ENCODE measurements around the gene RAMAC.
"Not testable (repeated sequence)": the region's sequence is repeated elsewhere in the genome, so short reads cannot be mapped to it uniquely, and the experiment has no call there.

Gene RAMAC

DNA sequence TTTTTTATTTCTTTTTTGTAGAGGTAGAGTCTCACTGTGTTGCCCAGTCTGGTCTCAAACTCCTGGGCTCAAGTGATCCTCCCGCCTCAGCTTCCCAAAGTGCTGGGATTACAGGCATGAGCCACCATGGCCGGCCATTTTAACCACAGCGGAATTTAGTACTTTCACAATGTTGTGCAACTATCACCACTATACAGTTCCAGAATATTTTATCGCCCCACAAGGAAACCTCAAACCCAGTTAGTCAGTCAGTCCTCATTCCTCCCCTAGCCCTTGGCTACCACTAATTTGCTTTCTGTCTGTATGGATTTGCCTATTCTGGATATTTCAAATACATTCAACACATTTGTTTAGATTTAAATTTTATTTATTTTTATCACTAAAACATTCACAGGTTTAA lies 17.9 kb upstream of the RAMAC start:
- no peak for DNase-seq (ENCODE audit: low spot score)

DNA sequence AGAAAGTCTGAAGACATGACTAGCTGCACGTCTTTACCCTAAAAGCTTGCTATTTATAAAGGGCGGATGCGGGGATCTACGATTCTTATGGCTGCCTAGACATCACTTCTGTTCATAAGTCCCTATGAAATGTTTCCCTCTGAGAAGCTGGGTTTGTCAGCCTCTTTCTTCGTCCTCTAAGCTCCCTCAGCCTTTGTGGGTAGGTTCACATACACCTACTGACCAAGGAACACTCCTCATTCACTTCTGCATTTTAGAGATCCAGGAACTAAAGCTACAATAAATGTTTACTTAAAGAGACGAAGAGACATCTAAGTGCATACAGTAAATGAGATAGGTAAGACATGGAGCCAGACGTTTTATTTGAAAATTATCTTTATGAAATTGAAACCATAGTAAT lies 16.7 kb upstream of the RAMAC start:
- DNase-seq (ENCODE audit: low spot score) = no peak

DNA sequence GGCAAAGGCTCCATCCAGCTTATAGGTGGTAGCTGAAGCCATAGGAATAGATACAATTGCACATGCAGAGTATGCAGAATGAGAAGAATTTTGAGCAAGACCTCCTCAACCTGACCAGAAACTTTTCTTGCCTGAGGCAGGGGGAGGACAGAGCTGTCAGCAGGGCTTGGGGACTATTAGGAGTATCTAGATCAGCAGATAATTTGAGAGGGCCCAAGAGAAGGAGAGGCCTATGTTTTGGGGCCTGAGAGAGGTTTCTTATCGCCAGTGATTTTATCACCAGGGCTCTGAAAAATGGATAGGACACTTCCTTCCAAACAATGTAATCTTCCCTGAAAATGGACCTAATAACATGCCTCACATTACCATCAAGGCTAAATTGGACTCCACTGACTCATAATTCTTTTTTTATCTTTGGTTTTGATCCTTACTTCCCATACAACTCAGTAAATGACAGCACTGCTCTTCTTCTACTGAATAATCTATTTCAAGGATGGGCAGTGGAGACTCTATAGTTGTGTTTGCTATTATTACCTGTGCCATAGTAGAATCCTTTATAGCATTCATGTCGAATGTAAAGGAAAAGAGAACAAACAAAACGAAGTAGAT lies 15.8 kb upstream of the RAMAC start:
- no peak for DNase-seq (ENCODE audit: low spot score)

DNA sequence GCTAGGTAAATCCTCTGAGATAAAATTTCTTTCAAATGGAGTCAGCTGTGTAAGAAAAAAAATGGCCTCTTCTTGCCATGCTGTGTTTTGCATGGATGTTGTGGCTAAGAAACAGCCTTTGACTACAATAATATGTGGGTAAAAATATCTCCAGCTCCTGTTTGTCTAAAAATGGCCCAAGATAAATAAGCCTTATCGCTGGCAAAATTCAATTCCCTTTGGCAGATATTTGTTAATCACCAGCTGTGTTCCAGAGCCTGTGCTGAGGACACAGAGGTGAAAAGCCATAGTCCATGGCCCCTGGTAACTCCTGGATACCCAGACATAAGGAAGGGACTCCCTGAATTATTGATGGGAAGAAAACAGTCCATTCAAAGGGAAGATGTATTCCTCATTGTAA lies 15.3 kb upstream of the RAMAC start:
- no peak for DNase-seq (ENCODE audit: low spot score)

DNA sequence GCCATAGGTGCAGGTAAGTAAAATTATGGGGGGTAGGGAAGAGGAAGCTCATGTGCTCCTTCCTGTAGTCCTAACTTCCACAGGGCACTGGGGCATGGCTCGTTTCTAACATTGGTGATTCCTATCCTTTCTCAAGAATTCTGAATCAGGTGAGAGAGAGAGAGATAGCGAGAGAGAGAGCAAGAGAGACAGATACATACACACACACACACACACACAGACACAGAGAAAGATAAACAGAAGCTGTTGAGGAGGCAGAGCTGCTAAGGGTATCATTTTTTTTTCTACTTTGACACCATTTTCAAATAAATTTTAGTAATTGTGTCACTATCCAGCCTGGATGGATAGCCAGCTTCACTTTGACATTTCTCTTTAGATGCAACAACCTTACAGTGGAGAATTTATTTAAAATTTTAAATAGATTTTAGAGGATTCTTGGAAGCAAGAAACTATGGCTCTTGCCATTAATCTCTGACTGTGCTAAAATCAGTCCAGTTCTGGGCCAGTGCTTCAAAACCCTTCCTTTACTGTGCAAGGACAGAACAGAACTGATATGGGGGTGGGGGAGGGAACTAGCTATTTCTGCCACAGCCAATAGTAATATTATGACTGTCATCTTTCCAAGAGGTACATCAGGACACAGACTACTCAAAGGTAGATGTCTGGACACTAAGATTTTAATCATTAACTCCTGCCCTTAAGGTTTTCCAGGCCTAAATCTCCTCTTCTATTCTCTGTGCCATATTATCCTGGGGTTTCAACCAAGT lies 14.6 kb upstream of the RAMAC start:
- DNase-seq (ENCODE audit: low spot score) = no peak

DNA sequence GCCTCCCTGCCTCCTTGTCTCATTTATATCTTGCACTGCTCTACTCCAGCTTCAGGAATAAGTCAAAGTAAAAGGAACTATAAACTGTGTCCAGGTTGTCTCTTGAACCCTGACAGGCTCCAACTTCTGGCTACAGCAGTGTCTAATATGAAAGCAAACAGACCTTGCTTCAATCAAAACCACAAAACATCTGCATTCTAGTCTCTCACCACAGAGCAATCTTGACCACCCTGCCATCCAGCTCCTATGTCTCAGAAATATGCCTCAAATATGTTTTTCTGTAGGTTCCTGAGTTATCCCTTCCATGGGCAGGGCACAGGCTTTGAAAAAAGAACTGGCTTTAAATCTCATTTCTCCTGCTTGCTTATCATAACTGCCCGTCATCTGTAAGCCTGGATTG lies 13.0 kb upstream of the RAMAC start:
- no peak for DNase-seq (ENCODE audit: low spot score)

DNA sequence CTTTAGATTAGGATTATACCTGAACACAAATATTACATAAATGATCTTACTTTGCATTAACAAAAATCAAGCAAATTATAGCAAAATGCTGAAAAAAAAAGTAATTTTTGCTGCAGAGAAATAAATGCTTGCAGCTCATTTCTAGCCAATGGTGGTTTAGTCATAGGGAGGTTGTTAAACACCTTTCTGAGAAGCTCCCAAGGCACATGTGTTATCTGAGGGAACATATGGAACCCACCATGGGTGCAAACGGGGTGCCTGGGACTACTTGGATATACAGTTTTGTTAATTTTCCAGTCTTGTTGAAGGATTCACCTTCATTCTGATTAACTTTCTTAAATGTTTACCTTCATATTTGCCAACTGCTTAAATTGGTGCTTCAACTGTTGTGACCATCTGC lies 8.9 kb upstream of the RAMAC start:
- no peak for DNase-seq (ENCODE audit: low spot score)

DNA sequence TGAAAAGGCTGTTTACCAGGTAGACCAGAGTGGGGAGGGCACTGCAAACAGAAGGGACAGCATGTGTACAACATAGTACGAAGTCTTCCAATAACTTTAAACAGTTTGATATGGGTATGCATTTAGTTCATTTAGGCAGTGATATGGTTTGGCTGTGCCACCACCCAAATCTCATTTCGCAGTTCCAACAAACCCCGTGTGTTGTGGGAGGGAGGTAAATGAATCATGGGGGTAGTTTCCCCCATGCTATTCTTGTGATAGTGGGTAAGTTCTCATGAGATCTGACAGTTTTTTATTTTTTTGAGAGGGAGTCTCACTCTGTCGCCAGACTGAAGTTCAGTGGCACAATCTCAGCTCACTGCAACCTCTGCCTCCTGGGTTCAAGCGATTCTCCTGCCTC lies 7.6 kb upstream of the RAMAC start:
- no peak for DNase-seq (ENCODE audit: low spot score)

DNA sequence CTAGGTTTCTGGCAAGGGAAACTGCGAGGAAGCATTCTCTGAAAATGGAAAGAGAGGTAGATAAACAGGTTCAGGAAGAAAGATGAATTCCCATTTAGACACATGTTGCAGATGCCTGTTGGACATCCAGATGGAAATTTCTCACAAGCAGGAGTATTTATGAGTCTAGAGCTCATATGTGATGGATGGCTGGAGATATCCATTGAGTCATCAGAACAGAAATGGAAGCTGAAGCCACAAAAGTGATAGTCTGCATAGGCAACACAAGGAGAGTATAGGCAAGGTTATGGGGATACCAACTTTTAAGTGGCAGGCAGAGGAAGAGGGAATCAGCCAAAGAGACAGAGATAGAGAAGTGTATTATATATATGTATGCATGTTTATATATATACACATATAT lies 6.3 kb upstream of the RAMAC start:
- no peak for DNase-seq (ENCODE audit: low spot score)

DNA sequence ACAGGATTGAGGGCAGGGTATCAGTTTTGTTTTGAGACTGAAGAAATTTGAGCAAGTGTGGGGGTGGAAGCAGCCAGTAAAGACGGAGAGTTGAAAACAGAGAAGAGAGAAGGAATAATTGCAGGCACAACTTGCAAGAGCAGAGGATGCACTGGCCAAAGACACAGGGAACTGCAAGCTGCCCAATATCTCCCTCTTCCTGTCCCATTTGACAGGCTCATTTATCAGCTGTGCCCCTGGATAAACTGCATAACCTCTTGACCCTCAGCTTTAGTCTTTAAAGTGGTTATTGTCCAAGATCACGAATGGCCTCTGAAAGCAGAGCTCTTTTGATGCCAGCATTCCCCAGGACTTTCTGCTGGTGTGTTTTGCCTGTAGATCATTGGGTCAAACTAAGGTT lies 5.0 kb upstream of the RAMAC start:
- DNase-seq (ENCODE audit: low spot score) = no peak

DNA sequence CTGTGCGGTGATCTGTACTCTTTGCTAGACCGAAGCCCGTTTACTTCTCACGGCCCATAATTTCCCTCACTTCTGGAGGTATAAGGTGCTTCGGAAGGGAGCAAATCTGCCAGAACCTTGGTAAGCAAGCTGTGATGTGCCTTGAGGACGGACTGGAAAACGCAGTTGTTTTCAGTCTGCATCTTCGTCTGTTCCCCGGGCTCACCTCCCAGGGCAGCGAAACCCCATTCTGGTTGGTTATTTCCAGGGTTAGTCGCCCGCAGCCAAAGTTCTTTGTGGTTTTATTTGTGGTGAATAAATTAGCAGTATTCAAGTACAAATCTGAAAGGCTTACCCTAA lies 401 bp downstream of the RAMAC start:
- DNase-seq (ENCODE audit: low spot score) = no peak

DNA sequence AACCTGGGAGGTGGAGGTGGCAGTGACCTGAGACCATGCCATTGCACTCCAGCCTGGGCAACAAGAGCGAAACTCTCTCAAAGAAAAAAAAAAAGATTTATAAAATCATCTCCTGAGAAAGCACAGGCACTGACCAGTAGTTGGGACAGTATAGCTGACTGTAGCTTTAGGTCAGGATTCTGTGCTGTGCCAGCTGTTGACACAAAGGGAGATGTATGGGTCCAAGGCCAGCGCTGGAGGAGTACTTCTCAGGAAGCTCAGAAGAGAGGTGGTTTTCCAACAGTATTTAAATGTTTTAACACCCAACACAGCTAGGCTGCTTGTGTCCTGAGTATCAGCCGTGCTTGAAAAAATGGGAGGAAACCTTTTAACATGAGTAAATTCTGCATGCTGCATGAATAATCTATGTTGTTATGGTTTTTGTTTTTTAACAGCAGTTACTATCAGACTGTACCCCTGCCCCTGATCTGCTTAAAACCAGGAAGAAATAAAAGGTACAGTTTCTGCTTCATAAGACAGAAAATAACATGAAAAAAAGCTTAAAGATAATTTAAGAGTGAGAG lies 6.5 kb downstream of the RAMAC start:
- DNase-seq (ENCODE audit: low spot score) = no peak

DNA sequence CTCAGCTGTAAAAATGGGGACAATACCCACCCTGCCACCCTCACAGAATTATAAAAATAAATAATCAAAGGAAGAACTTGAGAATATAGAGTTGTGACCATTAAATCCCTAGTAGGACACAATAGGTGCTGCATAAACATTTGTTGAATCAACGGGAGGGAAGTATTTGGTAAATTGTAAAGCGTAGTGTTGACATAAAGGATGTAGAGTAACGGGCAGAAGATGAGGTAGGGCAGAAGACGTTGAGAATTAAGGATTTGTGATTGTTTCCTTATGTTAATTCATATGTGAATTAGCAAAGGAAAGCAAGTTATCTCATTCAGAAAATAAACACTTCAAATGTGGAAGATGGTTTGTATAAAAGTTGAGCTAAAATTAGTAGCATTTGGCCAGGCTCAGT lies 7.1 kb downstream of the RAMAC start:
- DNase-seq (ENCODE audit: low spot score) = no peak

DNA sequence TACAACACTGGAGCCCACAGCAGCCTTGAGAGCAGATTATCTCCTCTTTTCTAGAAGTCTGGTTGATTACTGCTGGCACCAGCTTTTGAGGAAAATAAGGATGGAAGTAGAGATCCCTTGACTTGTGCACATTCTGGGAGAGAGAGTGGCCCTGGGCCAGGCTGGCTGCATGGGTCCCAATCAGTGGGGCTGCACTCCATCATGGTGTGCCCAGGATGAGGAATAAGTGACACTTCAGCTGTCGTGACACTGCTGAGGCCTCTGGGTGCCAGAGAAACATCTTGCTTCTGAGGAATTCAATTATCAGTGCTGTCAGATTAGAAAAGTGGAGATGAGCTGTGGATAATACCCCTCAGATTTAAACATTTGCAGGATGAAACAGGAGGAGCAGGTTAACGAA lies 9.1 kb downstream of the RAMAC start:
- no peak for DNase-seq (ENCODE audit: low spot score)

DNA sequence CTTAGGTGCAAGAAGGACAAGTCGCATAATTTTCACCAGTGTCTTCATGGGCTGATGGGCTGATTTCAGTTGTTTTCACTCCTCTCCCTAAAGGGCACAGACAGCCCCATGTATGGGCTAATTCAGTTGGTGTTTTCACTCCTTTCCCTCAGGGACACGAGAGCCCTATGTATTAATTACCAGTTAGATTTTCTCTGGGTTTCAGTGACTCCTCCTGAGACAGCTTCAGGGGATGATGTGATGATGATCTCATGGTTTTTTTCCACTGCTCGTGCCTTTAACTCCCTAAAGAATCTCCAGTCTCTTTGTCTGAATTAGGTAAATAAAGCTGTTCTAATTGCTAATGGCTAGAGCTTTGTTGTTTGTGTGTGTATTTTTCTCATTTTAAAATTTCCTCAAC lies 9.9 kb downstream of the RAMAC start:
- peak; percentile 38 for DNase-seq (ENCODE audit: low spot score)

DNA sequence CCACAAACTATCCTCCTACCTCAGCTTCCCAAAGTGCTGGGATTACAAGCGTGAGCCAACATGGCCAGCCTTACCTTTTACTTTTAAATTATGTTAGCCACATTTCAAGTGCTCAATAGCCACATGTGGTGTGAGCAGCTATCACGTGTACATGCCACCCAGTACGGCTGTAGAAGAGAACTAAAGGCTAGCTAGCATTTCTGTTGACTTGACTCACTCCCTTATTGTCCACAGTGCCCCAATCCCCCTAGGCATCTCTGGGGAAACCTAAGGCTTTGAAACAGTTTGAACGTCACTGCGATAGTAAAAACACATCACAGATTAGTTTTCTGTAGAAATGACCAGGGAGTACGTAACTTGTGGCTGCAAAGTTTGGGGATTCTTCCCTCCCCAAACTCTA lies 13.4 kb downstream of the RAMAC start:
- no peak for DNase-seq (ENCODE audit: low spot score)

DNA sequence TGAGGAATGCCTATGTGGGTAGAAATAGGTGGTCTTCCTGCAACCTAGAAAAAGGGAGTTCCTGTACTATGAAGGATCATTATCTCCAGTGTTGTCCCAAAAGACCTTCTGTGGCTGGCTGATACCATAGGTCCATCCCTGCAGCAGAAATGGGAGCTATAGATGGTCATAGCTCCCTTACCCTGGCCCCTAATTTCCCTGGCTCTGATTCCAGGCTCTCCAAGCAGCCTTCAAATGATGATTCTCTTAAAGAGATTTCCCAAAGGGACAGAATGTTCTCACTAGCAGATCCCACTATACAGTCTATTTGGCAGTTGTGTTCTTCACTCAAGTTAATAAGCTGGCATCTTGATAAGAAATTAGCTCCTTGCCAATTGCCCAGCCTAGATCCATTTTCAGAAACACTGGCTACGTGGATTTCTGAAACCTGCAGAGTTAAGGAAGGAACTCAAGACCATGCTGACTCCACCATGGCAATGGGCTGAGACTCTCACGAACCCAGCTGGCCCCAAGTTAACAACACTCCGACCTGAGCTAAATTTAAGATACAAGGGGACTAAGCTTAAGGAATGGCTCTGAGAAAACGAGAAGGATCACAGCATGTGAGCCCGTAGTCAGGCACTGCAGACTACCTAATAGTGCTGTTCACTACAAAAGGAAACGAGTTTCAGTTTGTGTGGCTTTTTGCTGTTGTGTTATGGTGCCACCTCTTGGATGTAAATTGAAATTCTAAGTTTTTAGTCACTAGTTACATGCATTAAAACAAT lies 14.1 kb downstream of the RAMAC start:
- DNase-seq (ENCODE audit: low spot score) = peak; percentile 69

DNA sequence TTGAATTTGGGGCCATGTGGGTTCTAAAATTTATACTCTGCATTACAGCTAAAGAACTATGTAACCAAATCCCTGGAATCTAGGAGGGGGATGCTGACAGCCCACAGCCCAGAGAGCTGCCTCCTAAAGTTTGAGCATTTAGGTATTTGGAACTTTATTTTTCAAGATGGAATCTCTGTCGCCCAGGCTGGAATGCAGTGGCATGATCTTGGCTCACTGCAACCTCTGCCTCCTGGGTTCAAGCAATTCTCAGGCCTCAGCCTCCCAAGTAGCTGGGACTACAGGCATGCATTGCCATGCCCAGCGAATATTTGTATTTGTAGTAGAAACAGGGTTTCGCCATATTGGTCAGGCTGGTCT lies 14.6 kb downstream of the RAMAC start:
- not testable (repeated sequence) for DNase-seq (ENCODE audit: low spot score)

DNA sequence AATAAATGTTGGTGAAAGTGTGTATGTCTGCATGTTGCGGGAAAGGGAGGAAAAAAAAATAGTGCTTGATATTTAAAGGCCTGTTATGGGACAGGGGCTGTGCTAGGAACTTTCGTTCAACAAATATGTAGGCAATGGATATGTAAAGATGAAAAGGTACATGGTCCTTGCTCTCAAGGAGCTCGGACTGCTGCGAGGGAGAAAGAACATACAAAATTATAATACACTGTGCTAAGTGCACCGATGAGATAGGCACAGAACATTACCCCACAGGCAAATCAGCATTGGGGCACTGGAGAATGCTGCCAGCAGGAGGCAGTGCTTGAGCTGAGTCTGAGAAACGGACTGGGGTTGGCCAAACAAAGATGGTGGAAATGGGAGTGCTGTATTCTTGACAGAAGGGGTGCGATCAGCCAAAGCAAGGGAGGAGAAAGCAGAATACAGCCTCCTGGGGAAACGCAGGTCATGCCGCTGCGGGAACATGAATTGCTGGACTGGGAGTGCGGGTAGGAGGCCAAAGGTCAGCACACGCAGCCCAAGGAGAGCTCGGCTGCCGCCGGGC lies 24.8 kb downstream of the RAMAC start:
- DNase-seq (ENCODE audit: low spot score) = peak; percentile 89

DNA sequence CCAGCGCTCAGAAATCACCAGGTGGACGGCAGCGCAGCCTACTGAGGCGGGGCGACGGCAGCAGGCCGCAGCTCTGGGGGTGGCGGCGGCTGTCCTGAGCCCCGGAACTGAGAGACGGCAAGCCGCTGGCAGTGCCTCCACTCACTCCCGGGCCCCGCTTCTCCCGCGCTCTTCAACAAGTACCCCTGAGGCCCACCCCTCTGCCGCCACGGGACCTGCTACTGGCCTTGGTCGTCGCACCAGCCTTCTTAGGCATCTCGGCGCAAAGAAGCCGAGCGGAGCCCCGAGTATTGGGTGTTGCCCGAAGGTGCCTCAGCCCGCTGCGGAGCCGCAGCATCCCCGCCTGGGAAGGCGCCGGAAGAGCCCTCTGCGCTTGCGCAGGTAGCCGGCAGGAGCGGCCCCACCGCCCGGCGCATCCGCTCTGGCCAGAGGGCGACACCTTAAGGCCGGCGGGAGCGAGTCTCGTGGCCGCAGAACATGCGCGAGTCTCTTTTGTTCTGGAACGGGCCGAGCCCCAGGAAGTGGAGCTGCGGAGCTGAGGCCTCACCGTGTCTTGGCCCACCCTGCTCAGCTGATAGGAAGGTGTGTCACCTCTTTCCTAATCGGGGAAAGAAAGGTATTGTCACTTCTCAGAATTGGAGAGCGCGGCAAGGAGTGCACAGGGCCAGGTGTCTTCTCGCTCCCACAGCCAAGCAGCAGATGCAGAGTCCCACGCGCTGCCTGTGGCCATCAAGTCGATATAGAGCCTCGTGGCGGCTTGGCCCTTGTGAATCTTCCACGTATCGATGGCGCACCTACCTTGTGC lies 25.5 kb downstream of the RAMAC start, which contains the start of gene C15orf40:
Gene C15orf40, minus strand, starts transcription at position 369 of the 805 bp plus-strand sequence. Its CDS starts 32 bp downstream, at position 337.
- peak; percentile 97 for DNase-seq (ENCODE audit: low spot score)

DNA sequence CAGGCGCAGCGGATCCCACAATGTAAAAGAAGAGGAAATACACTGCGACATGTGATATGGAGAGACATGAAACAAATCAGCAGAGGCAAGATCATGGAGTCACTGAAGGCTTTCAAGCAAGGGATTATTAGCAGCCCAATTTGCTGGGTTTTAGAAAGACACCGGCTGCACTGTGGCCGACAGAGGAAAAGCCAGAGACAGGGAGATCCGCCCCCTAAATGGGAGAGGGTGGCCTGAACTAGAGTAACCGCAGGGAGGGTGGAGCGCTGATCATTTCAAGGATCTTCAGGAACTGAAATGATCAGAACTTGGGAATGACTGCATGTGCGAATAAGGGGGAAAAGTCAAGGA lies 26.0 kb downstream of the RAMAC start:
- DNase-seq (ENCODE audit: low spot score) = no peak

DNA sequence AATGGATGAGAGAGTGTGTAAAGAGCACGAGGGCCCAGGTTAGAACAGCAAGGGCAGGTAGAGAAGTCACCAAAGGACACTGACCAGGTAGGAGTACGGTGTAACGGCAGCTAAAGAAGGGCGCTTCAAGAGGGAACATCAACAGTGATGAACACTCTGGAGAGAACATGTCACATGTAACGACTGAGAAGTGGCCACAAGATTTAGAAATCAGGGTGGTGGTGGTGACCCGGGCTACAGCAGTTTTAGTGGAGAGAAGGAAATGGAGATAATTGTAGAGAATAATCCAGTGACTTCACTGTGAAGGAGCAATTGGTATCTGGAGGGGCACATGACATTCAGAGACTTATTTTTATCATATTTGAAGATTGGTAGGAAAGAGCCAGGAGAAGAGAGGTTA lies 26.6 kb downstream of the RAMAC start:
- no peak for DNase-seq (ENCODE audit: low spot score)

Measured in AG08396 (cell line).